Subcutaneous abdominal adipose tissue (tissue), 5 donors: ENCODE measurements around the gene EXOSC2.

Experiments used
- H3K27ac ChIP-seq: one replicate; pipeline ENCODE4 v1.7.0; 2013; ENCODE audit warnings: low read depth, mild to moderate bottlenecking, inconsistent platforms, low read length, moderate library complexity
- H3K27me3 ChIP-seq, 5 donors: one replicate each; pipeline ENCODE4 v1.7.0; 2013; ENCODE audit warnings: low read length in 5 of 5, inconsistent platforms in 1 of 5; ENCODE audit not compliant: control insufficient read depth in 5 of 5, insufficient read depth in 4 of 5
- H3K36me3 ChIP-seq, 5 donors: one replicate each; pipeline ENCODE4 v1.7.0; 2013; ENCODE audit warnings: low read length in 5 of 5; ENCODE audit not compliant: control insufficient read depth in 5 of 5, insufficient read depth in 5 of 5
- H3K4me1 ChIP-seq, 5 donors: one replicate each; pipeline ENCODE4 v1.7.0; 2013; ENCODE audit warnings: low read length in 5 of 5, mild to moderate bottlenecking in 3 of 5, moderate library complexity in 1 of 5; ENCODE audit not compliant: control insufficient read depth in 5 of 5, insufficient read depth in 5 of 5
- H3K4me3 ChIP-seq, 5 donors: one replicate each; pipeline ENCODE4 v1.7.0; 2013; ENCODE audit warnings: low read length in 5 of 5, low read depth in 1 of 5
- H3K9ac ChIP-seq, 5 donors: one replicate each; pipeline ENCODE4 v1.7.0; 2013; ENCODE audit warnings: low read length in 5 of 5, mild to moderate bottlenecking in 4 of 5, moderate library complexity in 3 of 5
- H3K9me3 ChIP-seq, 5 donors: one replicate each; pipeline ENCODE4 v1.7.0; 2013; ENCODE audit warnings: low read length in 5 of 5; ENCODE audit not compliant: control insufficient read depth in 5 of 5
- donor health status: healthy.
- donor health status: healthy.
- donor health status: healthy.
- donor health status: healthy.
- donor health status: healthy.

The EXOSC2 gene

DNA sequence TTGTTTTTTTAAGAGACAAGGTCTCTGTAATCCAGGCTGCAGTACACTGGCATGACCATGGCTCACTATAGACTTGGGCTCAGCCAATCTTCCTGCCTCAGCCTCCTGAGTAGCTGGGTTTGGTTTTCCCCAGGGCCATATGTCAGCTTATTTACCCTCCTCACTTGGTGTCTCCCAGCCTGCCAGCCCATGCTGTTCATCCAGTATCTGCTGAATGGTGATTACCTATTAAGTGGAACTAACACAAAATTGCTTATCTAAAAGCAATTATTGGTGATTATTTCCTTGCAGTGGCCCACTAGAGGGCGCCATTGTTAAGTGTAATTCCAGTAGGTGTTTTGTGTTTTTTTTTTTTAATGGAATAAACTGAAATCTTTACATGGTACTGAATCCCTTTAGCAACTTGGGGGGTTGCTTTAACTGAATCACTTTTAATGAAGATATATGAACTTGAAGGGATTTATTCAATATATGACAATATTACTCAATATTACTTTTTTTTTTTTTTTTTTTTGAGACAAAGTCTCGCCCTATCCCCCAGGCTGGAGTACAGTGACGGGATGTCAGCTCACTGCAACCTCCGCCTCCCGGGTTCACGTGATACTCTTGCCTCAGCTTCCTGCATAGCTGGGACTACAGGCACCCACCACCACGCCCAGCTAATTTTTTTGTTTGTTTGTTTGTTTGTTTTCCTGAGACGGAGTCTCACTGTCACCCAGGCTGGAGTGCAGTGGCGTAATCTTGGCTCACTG lies 13.8 kb downstream of the EXOSC2 start:
- peak overlapping the region in 1 of 5 donors; percentile 7 for H3K4me3 ChIP-seq
- H3K9ac ChIP-seq = peak overlapping the region in 1 of 5 donors; percentile 11
- H3K27me3 ChIP-seq = no peaks in the 10 kb centered on the region
- no peak overlapping the region for H3K27ac ChIP-seq
- H3K4me1 ChIP-seq = peaks cover 0 to 3% (median 0%) of the 10 kb centered on the region in 5 donors
- H3K9me3 ChIP-seq = no peaks in the 10 kb centered on the region
- peaks cover 8 to 26% (median 22%) of the 10 kb centered on the region in 5 donors for H3K36me3 ChIP-seq

DNA sequence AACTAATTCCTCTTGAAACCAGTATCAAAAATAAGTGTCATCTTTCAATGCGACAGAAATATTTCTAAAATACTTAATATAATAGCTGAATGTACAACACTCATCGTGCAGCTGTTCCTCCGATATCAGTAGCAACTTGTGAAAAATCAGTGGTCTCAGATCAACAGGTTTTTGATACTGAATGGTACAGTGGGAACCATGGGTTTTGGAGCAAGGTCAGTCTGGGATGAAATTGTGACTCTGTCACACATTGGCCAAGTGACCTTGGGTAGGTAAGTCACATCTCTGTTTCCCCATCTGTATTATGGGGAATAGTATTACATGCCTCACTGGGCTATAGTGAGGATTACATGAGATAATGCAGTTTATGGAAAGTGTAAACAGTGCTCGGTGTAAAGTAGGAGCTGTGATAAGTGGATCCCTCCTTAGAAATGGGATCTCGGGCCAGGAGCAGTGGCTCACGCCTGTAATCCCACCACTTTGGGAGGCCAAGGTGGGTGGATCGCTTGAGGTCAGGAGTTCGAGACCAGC lies 17.3 kb downstream of the EXOSC2 start:
- Histone ChIP-seq H3K27ac (no peak overlapping the region), H3K36me3 (no peaks in the 10 kb centered on the region), H3K4me1 (peaks cover 5 to 30% (median 27%) of the 10 kb centered on the region in 5 donors), H3K9ac (no peak overlapping the region), H3K9me3 (no peaks in the 10 kb centered on the region), H3K4me3 (no peak overlapping the region), H3K27me3 (no peaks in the 10 kb centered on the region)

DNA sequence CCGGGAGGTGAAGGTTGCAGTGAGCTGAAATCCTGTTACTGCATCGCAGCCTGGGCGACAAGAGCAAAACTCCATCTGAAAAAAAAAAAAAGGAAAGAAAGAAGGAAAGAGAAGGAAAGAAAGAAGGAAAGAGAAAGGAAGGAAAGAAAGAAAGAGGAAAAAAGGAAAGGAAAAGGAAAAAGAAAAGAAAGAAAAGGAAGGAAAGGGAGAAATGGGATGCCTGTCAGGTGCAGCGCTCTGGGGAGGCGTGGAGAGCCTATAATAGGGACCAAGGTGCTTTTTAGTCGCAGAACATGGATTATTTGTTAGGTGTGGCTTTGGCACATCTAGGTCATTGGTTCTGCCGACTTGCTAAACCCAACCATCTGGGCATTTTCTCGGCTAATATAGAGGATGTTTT lies 17.9 kb downstream of the EXOSC2 start:
- H3K9me3 ChIP-seq = no peaks in the 10 kb centered on the region
- peaks cover 5 to 36% (median 33%) of the 10 kb centered on the region in 5 donors for H3K4me1 ChIP-seq
- no peaks in the 10 kb centered on the region for H3K36me3 ChIP-seq
- H3K27me3 ChIP-seq = no peaks in the 10 kb centered on the region
- H3K9ac ChIP-seq = no peak overlapping the region
- H3K27ac ChIP-seq = no peak overlapping the region
- no peak overlapping the region for H3K4me3 ChIP-seq

DNA sequence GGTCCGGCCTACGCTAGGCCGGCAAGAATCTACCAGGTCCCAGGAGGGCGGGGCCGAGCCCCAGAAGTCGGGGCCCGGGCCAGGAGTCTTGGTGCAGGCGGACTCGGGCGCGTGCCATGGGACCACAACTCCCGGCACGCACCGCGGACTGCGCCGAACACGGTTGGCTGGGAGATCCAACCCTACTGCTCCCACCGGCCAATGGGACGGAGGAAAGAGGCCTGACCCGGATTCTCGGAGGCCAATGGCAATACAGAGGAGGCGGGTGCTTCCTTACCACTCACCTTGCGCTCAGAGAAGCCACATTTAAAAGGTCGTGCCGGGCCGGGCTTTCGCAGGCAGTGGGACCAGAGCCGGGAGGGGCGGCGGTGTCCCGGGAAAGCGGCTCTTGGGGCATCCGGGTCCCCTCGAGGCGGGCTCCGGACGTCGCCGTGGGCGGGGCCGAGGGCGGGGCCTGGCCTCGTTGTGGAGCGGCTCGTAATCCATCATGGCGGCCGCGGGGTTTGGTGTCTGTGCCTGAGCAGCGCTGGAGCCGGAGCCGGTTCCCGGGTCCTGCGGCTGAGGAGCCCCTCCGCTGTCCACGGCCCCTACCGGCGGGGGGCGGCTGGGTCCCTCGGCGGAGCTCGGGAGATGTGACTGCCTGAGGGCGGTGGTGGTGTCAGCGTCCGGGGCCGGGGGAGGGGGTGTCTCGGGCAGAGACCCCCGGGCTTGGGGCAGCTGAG lies 19.1 kb downstream of the EXOSC2 start:
- Histone ChIP-seq H3K27me3 (no peaks in the 10 kb centered on the region), H3K9me3 (no peaks in the 10 kb centered on the region), H3K4me3 (peak overlapping the region in 4 of 5 donors; percentile 77 to 87 (median 82)), H3K27ac (peak overlapping the region; percentile 89), H3K4me1 (peaks cover 5 to 46% (median 45%) of the 10 kb centered on the region in 5 donors), H3K36me3 (no peaks in the 10 kb centered on the region), H3K9ac (peak overlapping the region; percentile 73 to 95 (median 94))

DNA sequence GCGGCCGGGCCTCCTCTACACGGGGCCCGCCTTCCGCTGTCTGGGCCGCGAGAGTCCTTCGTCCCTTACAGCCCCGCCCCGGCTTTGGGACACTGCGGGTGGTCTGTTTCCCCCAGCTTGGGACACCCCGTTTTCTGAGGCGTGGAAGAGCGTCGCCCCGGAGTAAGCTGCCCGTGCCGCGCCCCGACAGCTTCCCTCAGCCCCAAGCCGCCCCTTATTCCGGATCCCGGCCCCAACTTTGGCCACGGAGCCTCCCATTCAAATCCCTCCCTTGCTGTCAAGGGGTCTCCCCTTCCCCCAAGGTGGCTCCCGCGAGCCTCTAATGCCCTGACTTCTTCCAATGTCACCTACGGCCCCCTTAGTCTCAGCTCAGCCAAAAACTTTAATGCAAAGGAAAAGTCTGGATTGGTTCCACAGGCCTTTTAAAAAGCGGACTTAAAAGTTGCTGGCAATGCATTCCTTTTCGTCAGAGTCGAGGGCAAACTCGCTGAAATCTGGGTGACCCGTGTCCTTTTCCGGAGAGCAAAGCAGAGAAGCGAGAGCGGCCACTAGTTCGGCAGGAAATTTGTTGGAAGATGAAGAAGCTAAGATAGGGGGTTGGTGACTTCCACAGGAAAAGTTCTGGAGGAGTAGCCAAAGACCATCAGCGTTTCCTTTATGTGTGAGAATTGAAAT lies 19.8 kb downstream of the EXOSC2 start:
- Histone ChIP-seq H3K9me3 (no peaks in the 10 kb centered on the region), H3K27ac (peak overlapping the region; percentile 89), H3K27me3 (no peaks in the 10 kb centered on the region), H3K4me3 (peak overlapping the region; percentile 77 to 87 (median 79)), H3K4me1 (peaks cover 5 to 46% (median 44%) of the 10 kb centered on the region in 5 donors), H3K36me3 (no peaks in the 10 kb centered on the region), H3K9ac (peak overlapping the region; percentile 73 to 95 (median 94))

DNA sequence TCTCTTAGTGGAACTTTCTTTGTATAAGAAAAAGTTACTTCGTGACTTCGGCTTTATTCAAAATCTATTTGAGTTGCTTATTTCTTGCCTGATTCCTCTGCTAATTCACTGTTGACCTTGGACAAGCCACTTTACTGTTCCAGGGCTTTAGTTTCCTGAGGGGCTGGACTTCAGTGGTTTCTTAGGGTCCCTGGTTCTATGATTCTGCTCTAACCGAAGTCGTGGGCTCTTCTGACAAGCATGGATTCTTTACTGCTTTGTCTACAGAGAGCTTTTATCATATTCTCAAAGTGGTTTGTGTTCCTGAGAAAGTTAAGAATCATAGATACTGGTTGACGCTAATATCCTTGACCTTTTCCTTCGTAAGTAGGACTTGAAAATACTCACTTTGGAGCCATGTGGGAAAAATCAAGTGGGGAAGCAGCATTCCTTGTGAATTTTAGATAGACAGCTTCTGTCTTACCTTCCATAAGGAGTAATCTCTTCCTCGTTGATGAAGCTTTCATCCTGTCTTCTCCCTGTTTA lies 21.1 kb downstream of the EXOSC2 start:
- peaks cover 5 to 46% (median 44%) of the 10 kb centered on the region in 5 donors for H3K4me1 ChIP-seq
- no peaks in the 10 kb centered on the region for H3K9me3 ChIP-seq
- H3K36me3 ChIP-seq = no peaks in the 10 kb centered on the region
- peak overlapping the region; percentile 77 to 87 (median 79) for H3K4me3 ChIP-seq
- H3K27me3 ChIP-seq = no peaks in the 10 kb centered on the region
- H3K9ac ChIP-seq = peak overlapping the region; percentile 53 to 95 (median 86)
- H3K27ac ChIP-seq = peak overlapping the region; percentile 89

DNA sequence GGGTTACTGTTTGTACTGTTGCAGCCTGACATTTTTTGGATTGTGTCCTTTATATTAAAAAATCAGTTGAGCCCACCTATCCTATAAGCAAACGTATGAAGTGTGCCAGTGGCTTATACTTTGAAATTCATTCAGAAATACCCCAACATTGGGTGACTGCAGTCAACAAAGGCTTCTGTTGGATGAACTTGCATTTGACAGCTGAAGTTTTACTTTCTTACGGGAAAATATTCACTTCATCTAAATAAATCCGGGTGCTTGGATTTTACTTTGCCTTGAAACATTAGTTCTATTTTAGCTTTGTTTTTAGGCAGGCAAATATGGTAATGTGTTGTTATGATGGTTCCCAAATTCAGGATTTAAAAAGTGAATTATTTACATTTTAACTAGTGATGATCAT lies 21.7 kb downstream of the EXOSC2 start:
- no peaks in the 10 kb centered on the region for H3K9me3 ChIP-seq
- H3K27me3 ChIP-seq = no peaks in the 10 kb centered on the region
- H3K36me3 ChIP-seq = no peaks in the 10 kb centered on the region
- peak overlapping the region; percentile 53 to 95 (median 86) for H3K9ac ChIP-seq
- H3K4me3 ChIP-seq = peak overlapping the region; percentile 77 to 87 (median 79)
- peak overlapping the region; percentile 89 for H3K27ac ChIP-seq
- H3K4me1 ChIP-seq = peaks cover 5 to 46% (median 44%) of the 10 kb centered on the region in 5 donors

DNA sequence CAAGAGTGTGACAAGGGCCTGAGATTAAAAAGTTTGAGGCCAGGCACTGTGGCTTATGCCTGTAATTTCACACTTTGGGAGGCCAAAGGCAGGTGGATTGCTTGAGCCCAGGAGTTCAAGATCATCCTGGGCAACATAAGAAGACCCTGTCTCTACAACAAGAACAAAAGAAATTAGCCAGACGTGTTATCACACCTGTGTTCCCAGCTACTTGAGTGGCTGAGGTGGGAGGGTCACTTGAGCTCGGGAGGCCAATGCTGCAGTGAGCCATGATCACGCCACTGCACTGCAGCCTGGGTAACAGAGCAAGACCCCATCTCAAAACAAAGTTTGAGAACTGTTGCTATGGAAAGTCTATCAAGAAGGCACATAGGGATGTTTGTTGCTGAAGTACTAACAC lies 25.0 kb downstream of the EXOSC2 start:
- Histone ChIP-seq H3K9me3 (no peaks in the 10 kb centered on the region), H3K9ac (no peak overlapping the region), H3K36me3 (no peaks in the 10 kb centered on the region), H3K27ac (no peak overlapping the region), H3K4me1 (peaks cover 3 to 42% (median 40%) of the 10 kb centered on the region in 5 donors), H3K27me3 (no peaks in the 10 kb centered on the region), H3K4me3 (no peak overlapping the region)

DNA sequence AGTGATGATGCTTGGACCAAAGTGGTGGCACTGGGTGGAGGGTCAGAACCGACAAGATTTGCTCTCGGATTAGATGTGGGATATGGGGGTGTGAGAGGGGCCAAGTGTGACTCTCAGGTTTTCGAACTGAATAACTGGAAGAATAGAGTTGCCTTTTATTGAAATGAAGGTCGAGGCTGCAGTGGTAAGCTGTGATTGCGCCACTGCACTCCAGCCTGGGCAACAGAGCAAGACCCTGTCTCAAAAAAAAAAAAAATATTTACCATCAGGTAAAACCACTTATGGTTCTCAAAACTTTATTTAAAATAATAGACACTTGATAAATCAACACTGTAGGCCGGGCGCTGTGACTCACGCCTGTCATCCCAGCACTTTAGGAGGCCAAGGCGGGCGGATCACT lies 27.2 kb downstream of the EXOSC2 start:
- Histone ChIP-seq H3K36me3 (no peaks in the 10 kb centered on the region), H3K27ac (no peak overlapping the region), H3K9me3 (no peaks in the 10 kb centered on the region), H3K4me1 (peaks cover 0 to 21% (median 18%) of the 10 kb centered on the region in 5 donors), H3K27me3 (no peaks in the 10 kb centered on the region), H3K4me3 (no peak overlapping the region), H3K9ac (no peak overlapping the region)
